Esophagus muscularis mucosa (tissue), 4 donors: Measurements from ENCODE around the gene STX17. TPM values are rescaled to one million over a fixed set of nuclear protein-coding genes. Genes with fewer than 3 reads are reported as not detected.
A peak's percentile ranks its signal among the peaks of the same experiment; 100 is the strongest.
"Not testable (repeated sequence)": the region's sequence is repeated elsewhere in the genome, so short reads cannot be mapped to it uniquely, and the experiment has no call there.

Experiments
- DNase-seq: peaks from one replicate; pipeline ENCODE4 v3.0.0-alpha.2; 2017; ENCODE audit errors: extremely low spot score
- H3K27ac ChIP-seq, 4 donors: fragments of 200-600 bp; sonication (generic); replicated peaks in 1 of 4; 1 replicate in 3 of 4; 2 replicates in 1 of 4; pipeline ENCODE4 v1.5.1; 2016 to 2019; ENCODE audit warnings: mild to moderate bottlenecking in 1 of 4
- H3K27me3 ChIP-seq, 4 donors: fragments of 200-600 bp; sonication (generic); one replicate each; pipeline versions ENCODE4 v1.5.1 to v1.6.0; 2016 to 2019
- H3K36me3 ChIP-seq, 4 donors: fragments of 200-600 bp; sonication (generic); one replicate each; pipeline ENCODE4 v1.5.1; 2016 to 2019
- H3K4me1 ChIP-seq, 4 donors: fragments of 200-600 bp; sonication (generic); one replicate each; pipeline ENCODE4 v1.5.1; 2016 to 2019
- H3K4me3 ChIP-seq, 4 donors: fragments of 200-600 bp; sonication (generic); 1 replicate in 2 of 4; 2 replicates in 2 of 4; pipeline ENCODE4 v1.5.1; 2016 to 2019; ENCODE audit warnings: mild to moderate bottlenecking in 4 of 4, moderate library complexity in 1 of 4
- H3K9me3 ChIP-seq, 4 donors: fragments of 200-600 bp; sonication (generic); 1 replicate in 3 of 4; 2 replicates in 1 of 4; pipeline ENCODE4 v1.5.1; 2016 to 2019
- EP300 ChIP-seq: sonication (generic); formaldehyde crosslinking; IDR thresholded peaks from one replicate; pipeline ENCODE4 v1.6.1; 2017; ENCODE audit warnings: antibody characterized with exemption
- POLR2A ChIP-seq: fragments of 450-650 bp; IDR thresholded peaks from one replicate; pipeline ENCODE4 v1.6.1; 2017; ENCODE audit warnings: antibody characterized with exemption, moderate library complexity, mild to moderate bottlenecking, low read depth
- POLR2AphosphoS5 ChIP-seq, 2 donors: sonication (generic); formaldehyde crosslinking; IDR thresholded peaks; one replicate each; pipeline ENCODE4 v1.6.1; 2017; ENCODE audit warnings: antibody characterized with exemption in 2 of 2
- WGBS: methylation state at CpG from one replicate; pipeline ENCODE4 v1.1.5; 2018; 5-methylcytosine and 5-hydroxymethylcytosine counted together
- intact Hi-C: fragments of 100-400 bp; cut with DNase I; formaldehyde crosslinking; loops from one replicate; pipeline ENCODE4 v1.15.1; 2023
- total RNA-seq, 4 donors: library from RNA; depleted of rRNA; stranded (reverse); fragments of >200 nt; gene quantifications; one replicate each; pipeline versions ENCODE4 v1.1.0 to v1.2.1, GENCODE V29; 2016
- TF ChIP-seq, protein P1 (sequence below), 3 experiments: fragments of 200-600 bp in 2 of 3; fragments of 450-650 bp in 1 of 3; sonication (generic) in 2 of 3; IDR thresholded peaks; one replicate each; pipeline ENCODE4 v1.5.1; 2017 to 2019; ENCODE audit warnings: antibody characterized with exemption in 3 of 3, mild to moderate bottlenecking in 2 of 3, moderate library complexity in 1 of 3

Gene STX17
- 10 to 100 TPM; 29.3 to 46.7 (median 38.4) TPM for total RNA-seq

DNA sequence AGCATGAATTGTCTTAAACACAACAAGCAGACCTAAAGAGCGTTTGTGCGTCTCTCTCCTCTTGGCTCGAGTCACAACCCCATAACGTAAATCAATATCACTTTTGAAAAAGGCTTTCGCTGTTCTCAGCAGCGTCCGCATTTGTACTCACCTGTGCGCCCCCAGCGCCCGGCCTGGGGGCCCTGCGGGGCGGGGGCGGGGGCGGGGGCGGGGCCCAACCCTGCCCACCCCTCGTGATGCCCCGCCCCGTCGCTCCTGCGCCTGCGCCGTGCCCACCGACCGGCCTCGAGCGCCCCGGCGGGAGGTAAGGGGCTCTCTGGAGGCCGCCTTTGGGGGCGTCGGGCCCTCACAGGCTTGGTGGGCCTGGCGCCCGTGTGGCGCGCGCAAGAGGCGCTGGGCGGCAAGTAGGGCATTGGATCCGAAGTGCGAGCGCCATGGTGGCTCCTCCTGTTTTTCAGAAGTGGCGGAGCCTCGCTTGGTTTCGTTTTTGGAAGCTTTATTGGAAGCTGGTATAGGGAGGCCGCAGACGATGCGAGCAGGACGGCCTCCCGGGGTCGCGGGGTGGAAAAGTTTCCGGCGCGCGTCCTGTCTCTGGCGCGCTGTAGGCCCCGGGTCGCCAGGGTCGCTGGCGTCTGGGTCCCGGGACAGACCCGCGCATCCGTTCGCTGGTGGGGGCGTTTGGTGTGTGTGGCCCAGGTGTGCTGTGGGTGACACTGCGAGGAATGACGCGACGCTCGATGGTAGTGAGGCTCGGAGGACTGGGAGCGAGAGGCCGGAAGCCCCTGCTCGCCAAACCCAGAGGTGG, at the start of gene STX17:
STX17 (plus strand) TSS at position 252 of the 805 bp plus-strand sequence. CDS start 8,586 bp downstream, outside the sequence.
- DNase-seq, result peak; percentile 95
- H3K27me3 ChIP-seq, result no peaks in the 10 kb centered on the region
- peak within 1 kb of the TSS; percentile 70 to 93 (median 85) for H3K4me3 ChIP-seq
- intact Hi-C loops, result loop anchor here (5.0 to 10.0 kb wide), 2 partner anchors 84 to 642 kb away; partner anchors contain the start of gene NR4A3
- H3K36me3 ChIP-seq, result peaks cover 0 to 9% (median 6%) of the 10 kb centered on the region in 4 donors
- no peaks in the 10 kb centered on the region for H3K9me3 ChIP-seq
- peaks cover 8 to 28% (median 24%) of the 10 kb centered on the region in 4 donors for H3K4me1 ChIP-seq
- TF ChIP-seq, protein P1, sequence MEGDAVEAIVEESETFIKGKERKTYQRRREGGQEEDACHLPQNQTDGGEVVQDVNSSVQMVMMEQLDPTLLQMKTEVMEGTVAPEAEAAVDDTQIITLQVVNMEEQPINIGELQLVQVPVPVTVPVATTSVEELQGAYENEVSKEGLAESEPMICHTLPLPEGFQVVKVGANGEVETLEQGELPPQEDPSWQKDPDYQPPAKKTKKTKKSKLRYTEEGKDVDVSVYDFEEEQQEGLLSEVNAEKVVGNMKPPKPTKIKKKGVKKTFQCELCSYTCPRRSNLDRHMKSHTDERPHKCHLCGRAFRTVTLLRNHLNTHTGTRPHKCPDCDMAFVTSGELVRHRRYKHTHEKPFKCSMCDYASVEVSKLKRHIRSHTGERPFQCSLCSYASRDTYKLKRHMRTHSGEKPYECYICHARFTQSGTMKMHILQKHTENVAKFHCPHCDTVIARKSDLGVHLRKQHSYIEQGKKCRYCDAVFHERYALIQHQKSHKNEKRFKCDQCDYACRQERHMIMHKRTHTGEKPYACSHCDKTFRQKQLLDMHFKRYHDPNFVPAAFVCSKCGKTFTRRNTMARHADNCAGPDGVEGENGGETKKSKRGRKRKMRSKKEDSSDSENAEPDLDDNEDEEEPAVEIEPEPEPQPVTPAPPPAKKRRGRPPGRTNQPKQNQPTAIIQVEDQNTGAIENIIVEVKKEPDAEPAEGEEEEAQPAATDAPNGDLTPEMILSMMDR (IDR thresholded peaks at IDR 0.05), result no peak
- TF ChIP-seq EP300 (no peak), POLR2A (peak; percentile 82), POLR2AphosphoS5 (IDR thresholded peaks at IDR 0.05) (peak; percentile 87 to 93)
- WGBS, result 0% methylated on average over 29 of the region's 76 CpGs
- peak within 1 kb of the TSS; percentile 93 to 98 (median 97) for H3K27ac ChIP-seq

DNA sequence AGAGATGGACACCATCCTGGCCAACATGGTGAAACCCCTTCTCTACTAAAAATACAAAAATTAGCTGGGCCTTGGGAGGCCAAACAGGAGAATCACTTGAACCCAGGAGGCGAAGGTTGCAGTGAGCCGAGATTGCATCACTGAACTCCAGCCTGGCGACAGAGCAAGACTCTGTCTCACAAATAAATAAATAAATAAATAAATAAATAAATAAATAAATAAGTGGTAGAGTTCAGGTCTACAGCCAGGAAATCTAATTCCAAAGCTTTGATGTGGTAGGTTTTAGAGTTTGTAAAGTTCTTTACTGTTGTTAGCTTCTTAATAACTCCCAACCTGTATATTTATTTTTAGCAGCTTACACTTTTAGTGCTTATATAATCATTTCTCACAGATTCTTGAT, 48.9 kb upstream of the STX17 start:
- H3K27ac ChIP-seq, DNase-seq, H3K9me3 ChIP-seq, H3K27me3 ChIP-seq, intact Hi-C loops, H3K4me3 ChIP-seq, H3K36me3 ChIP-seq, H3K4me1 ChIP-seq: not testable (repeated sequence)
- WGBS, result 97% methylated on average over 3 of the region's 3 CpGs

DNA sequence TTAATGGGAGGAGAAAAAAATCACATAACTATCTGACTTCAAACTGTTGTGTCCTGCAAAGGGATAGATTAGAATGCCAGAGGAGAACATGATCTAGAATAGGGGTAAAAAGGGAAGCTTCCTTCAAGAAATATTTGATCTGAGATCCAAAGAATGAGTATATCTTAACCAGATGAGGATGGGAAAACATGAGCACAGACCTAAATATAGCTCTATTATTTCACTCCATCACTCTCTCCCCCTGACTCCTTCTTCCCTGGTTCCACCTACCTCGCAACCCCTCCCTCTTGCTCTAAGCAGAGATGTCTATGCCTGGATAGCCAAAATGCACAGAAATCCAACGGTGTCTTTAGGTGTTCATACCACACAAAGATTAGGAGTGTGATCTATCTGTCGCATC, 48.4 kb upstream of the STX17 start:
- intact Hi-C loops, result no loop called here
- Histone ChIP-seq H3K36me3 (no peaks in the 10 kb centered on the region), H3K4me3 (no peak overlapping the region), H3K27me3 (no peaks in the 10 kb centered on the region), H3K4me1 (peaks cover 0 to 4% (median 0%) of the 10 kb centered on the region in 4 donors), H3K27ac (no peak overlapping the region), H3K9me3 (no peaks in the 10 kb centered on the region)
- no peak for TF ChIP-seq POLR2AphosphoS5 (IDR thresholded peaks at IDR 0.05)
- TF ChIP-seq, protein P1 (IDR thresholded peaks at IDR 0.05), result no peak
- no peak for TF ChIP-seq EP300
- TF ChIP-seq POLR2A, result no peak
- DNase-seq, result no peak
- WGBS, result 96% methylated on average over 3 of the region's 3 CpGs

DNA sequence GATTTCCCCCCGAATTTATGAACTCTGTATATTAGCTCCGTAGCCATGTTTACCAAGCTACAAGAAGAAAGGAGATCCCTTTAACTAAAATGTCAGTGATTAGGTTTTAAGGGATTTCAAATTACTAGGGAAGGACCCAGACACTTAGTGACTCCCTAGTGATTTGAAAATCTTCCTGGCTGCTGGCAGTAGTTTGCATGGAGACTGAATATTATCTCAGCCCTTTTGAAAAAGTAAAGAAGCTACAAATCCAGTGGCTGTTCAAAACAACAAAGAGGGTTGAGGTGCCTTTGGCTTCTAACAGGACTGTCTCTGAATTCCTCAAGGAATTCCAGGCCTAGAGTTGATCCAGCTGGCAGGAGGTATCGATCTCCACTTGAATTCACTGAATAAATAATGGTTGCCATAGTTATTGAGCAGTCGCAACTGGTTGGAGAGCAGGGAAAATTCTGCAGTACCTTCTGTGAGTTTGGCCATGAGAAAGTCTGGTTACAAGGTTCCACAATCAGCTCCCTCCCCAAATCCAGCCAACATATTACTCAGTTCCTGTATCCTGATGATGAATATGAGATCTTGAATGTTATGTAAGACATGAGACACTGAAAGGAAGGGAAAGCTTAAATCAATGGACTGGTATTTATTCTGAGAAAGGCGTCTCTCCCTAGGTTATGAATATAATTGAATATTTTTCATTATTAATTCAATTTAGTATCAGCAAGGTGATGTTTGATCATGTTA, 47.0 kb upstream of the STX17 start:
- H3K4me1 ChIP-seq, result peaks cover 0 to 4% (median 0%) of the 10 kb centered on the region in 4 donors
- no peak overlapping the region for H3K4me3 ChIP-seq
- WGBS, result 74% methylated on average over 5 of the region's 5 CpGs
- TF ChIP-seq EP300 (no peak), POLR2AphosphoS5 (IDR thresholded peaks at IDR 0.05) (no peak), POLR2A (no peak)
- TF ChIP-seq, protein P1 (IDR thresholded peaks at IDR 0.05), result no peak
- intact Hi-C loops, result no loop called here
- no peak for DNase-seq
- no peak overlapping the region for H3K27ac ChIP-seq
- H3K36me3 ChIP-seq, result peaks cover 0 to 10% (median 0%) of the 10 kb centered on the region in 4 donors
- H3K9me3 ChIP-seq, result no peaks in the 10 kb centered on the region
- no peaks in the 10 kb centered on the region for H3K27me3 ChIP-seq

DNA sequence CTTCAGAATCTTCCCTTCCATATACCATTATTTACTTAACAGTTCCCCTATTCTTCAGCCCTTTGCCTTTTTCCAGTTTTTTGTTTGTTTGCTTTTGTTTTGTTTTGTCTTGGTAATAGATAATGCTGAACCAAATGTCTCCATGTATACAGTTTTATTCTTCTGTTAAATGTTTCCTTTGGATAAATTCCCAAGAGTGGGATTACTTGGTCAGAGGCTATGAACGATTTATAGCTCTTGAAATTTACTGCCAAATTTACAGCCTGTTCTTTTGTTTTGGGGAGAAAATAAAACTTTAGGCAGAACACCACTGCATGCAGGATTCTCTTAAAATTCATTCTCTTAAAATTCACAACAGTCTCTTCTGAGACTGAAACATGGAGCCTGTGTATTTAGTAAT, 46.2 kb upstream of the STX17 start:
- intact Hi-C loops, result no loop called here
- Histone ChIP-seq H3K27ac (no peak overlapping the region), H3K4me1 (peaks cover 0 to 4% (median 0%) of the 10 kb centered on the region in 4 donors), H3K4me3 (no peak overlapping the region), H3K9me3 (no peaks in the 10 kb centered on the region), H3K36me3 (peaks cover 0 to 11% (median 0%) of the 10 kb centered on the region in 4 donors), H3K27me3 (no peaks in the 10 kb centered on the region)
- WGBS, result 50% methylated on average over 1 of the region's 1 CpG
- DNase-seq, result no peak
- TF ChIP-seq POLR2A (no peak), POLR2AphosphoS5 (IDR thresholded peaks at IDR 0.05) (no peak), EP300 (no peak)
- TF ChIP-seq, protein P1 (IDR thresholded peaks at IDR 0.05), result no peak
